H54 (cell line): ENCODE results near the gene ZFHX3.
"Not testable (repeated sequence)": the region's sequence is repeated elsewhere in the genome, so short reads cannot be mapped to it uniquely, and the experiment has no call there.

Experiments used
- DNase-seq: peaks from one replicate; pipeline ENCODE4 v3.0.0; 2011; ENCODE audit warnings: low spot score, mixed read lengths; ENCODE audit not compliant: insufficient read length
- FAIRE-seq: peaks from 3 replicates; lab custom pipeline; 2011; peaks lifted over from hg19 to GRCh38; lab: Jason Lieb, UNC
- POLR2A ChIP-seq: IDR thresholded peaks from 2 replicates; pipeline ENCODE4 v1.6.1; 2011; ENCODE audit warnings: low read depth, mild to moderate bottlenecking, low read length

Gene ZFHX3

GRCh38 chr16:73006026-73006425 is 41.9 kb downstream of the ZFHX3 start:
- FAIRE-seq = no peak
- no peak for DNase-seq
- no peak for TF ChIP-seq POLR2A

- FAIRE-seq (no peak), DNase-seq (no peak)
- no peak for TF ChIP-seq POLR2A
Observed at GRCh38 chr16:73002866-73003265, 45.1 kb downstream of the ZFHX3 start.

GRCh38 chr16:73000907-73001521 is 46.9 kb downstream of the ZFHX3 start:
- FAIRE-seq = no peak
- no peak for TF ChIP-seq POLR2A

GRCh38 chr16:73000020-73000906 is 47.7 kb downstream of the ZFHX3 start:
- FAIRE-seq = no peak
- TF ChIP-seq POLR2A = no peak
- no peak for DNase-seq

More at GRCh38 chr16:73000907-73001521, 46.9 kb downstream of the ZFHX3 start:
- DNase-seq = no peak

- no peak for TF ChIP-seq POLR2A
- DNase-seq (no peak), FAIRE-seq (no peak)
Observed at GRCh38 chr16:72999541-73000019, 48.3 kb downstream of the ZFHX3 start.

- no peak for TF ChIP-seq POLR2A
Observed at GRCh38 chr16:72997141-72997542, 50.8 kb downstream of the ZFHX3 start.

GRCh38 chr16:72996291-72997062 is 51.5 kb downstream of the ZFHX3 start:
- FAIRE-seq (no peak), DNase-seq (no peak)
- TF ChIP-seq POLR2A = no peak

More at GRCh38 chr16:72997141-72997542, 50.8 kb downstream of the ZFHX3 start:
- no peak for FAIRE-seq
- DNase-seq = no peak

- DNase-seq, FAIRE-seq: not testable (repeated sequence)
Observed at GRCh38 chr16:72995882-72996270, 52.1 kb downstream of the ZFHX3 start.

GRCh38 chr16:72995151-72995881 is 52.6 kb downstream of the ZFHX3 start:
- FAIRE-seq = no peak
- TF ChIP-seq POLR2A = no peak
- DNase-seq = no peak

GRCh38 chr16:72992142-72992601 is 55.8 kb downstream of the ZFHX3 start:
- DNase-seq (no peak), FAIRE-seq (no peak)

GRCh38 chr16:72991644-72992043 is 56.3 kb downstream of the ZFHX3 start:
- FAIRE-seq = no peak
- TF ChIP-seq POLR2A = no peak

More at GRCh38 chr16:72992142-72992601, 55.8 kb downstream of the ZFHX3 start:
- TF ChIP-seq POLR2A = no peak

GRCh38 chr16:72991211-72991610 is 56.7 kb downstream of the ZFHX3 start:
- FAIRE-seq = no peak
- no peak for DNase-seq
- no peak for TF ChIP-seq POLR2A

More at GRCh38 chr16:72991644-72992043, 56.3 kb downstream of the ZFHX3 start:
- DNase-seq = no peak

GRCh38 chr16:72990571-72990970 is 57.4 kb downstream of the ZFHX3 start:
- FAIRE-seq = no peak
- no peak for DNase-seq
- TF ChIP-seq POLR2A = no peak
